HEK293 (cell line): ENCODE data around the gene PAK5.

Experiments
- CTCF ChIP-seq: fragments of 450-650 bp; formaldehyde crosslinking; IDR thresholded peaks from 2 replicates; pipeline ENCODE4 v1.5.1; 2016; ENCODE audit warnings: missing biosample characterization, missing genetic modification characterization
- PATZ1 ChIP-seq: fragments of 450-650 bp; formaldehyde crosslinking; IDR thresholded peaks from 2 replicates; pipeline ENCODE4 v1.5.1; 2016; ENCODE audit warnings: missing biosample characterization, missing genetic modification characterization
- REST ChIP-seq: fragments of 450-650 bp; formaldehyde crosslinking; IDR thresholded peaks from 2 replicates; pipeline ENCODE4 v1.5.1; 2016; ENCODE audit warnings: missing biosample characterization, missing genetic modification characterization
- TRIM28 ChIP-seq: IDR thresholded peaks from 2 replicates; pipeline ENCODE4 v1.6.1; 2011; ENCODE audit warnings: low read length, control low read depth, borderline replicate concordance
- YY1 ChIP-seq: fragments of 450-650 bp; formaldehyde crosslinking; IDR thresholded peaks from 2 replicates; pipeline ENCODE4 v1.5.1; 2018; ENCODE audit warnings: missing biosample characterization, missing genetic modification characterization
- ZBTB7A ChIP-seq: fragments of 450-650 bp; formaldehyde crosslinking; IDR thresholded peaks from 2 replicates; pipeline ENCODE4 v1.5.1; 2016; ENCODE audit warnings: low read depth, missing biosample characterization, missing genetic modification characterization
- ZNF146 ChIP-seq: fragments of 450-650 bp; formaldehyde crosslinking; IDR thresholded peaks from 2 replicates; pipeline ENCODE4 v1.5.1; 2016; ENCODE audit warnings: missing biosample characterization, missing genetic modification characterization
- ZNF350 ChIP-seq: fragments of 450-650 bp; formaldehyde crosslinking; IDR thresholded peaks from 2 replicates; pipeline ENCODE4 v1.5.0; 2017; ENCODE audit warnings: missing biosample characterization, mild to moderate bottlenecking, missing genetic modification characterization
- ZNF670 ChIP-seq: fragments of 450-650 bp; formaldehyde crosslinking; IDR thresholded peaks from 2 replicates; pipeline ENCODE4 v1.5.1; 2016; ENCODE audit warnings: missing biosample characterization, missing genetic modification characterization, low read depth
- ZNF747 ChIP-seq: fragments of 450-650 bp; formaldehyde crosslinking; IDR thresholded peaks from 2 replicates; pipeline ENCODE4 v1.5.1; 2016; ENCODE audit warnings: missing biosample characterization, missing genetic modification characterization

GRCh38 chr20:9498322-9498721, 340.6 kb downstream of the PAK5 start:
- TF ChIP-seq ZNF146 (tag by site-specific recombination) (no peak), PATZ1 (tag by site-specific recombination) (no peak), ZNF350 (tag by site-specific recombination) (no peak), CTCF (tag by site-specific recombination) (no peak), ZNF670 (tag by site-specific recombination) (no peak), YY1 (tag by site-specific recombination) (no peak), TRIM28 (no peak), ZNF747 (tag by site-specific recombination) (no peak), REST (tag by site-specific recombination) (no peak), ZBTB7A (tag by site-specific recombination) (no peak)
